ENCODE data around the gene GSK3B. TPM values are rescaled to one million over a fixed set of nuclear protein-coding genes. Genes with fewer than 3 reads are reported as not detected.

Gene GSK3B
- total and polyA plus RNA-seq, 2 experiments from 2014 or later, result 29.0 to 45.3 TPM

DNA sequence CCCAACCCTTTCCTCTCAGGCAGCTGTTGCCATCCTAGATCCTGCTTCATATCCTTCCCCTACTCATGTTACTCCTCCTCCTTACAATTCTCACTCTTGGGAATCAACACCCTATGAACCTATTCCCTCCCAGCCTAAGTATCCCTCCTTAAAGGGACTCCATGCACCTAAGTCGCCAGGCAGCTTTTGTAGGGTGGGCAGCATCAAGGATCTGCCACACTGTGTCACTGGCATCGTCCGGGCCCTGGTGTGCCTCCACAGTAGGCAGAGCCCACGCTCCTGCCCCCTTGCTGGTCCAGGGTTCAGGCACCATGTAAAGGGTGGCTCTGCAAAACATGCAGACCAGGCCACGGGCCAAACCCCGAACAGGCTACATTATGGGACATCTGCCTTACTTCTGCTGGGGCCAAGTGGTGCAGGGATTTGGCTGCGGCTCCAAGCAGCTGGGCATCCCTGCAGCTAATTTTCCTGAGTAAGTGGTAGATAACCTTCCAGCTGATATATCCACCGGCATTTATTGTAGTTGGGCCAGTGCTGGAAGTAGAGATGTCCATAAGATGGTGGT, 53.4 kb downstream of the GSK3B start:
- no peak overlapping the region for H3K4me2 ChIP-seq
- H3K79me2 ChIP-seq (replicated peaks; ENCODE audit: insufficient read depth), result peaks cover 99% of the 10 kb centered on the region
- Mint-ChIP-seq H3K4me1 (peaks cover 4% of the 10 kb centered on the region; the same call in 2 of the 3 replicates), H3K27me3 (ENCODE audit: insufficient read depth, low read depth, poor library complexity) (peaks cover 12% of the 10 kb centered on the region), H3K27ac (no peak overlapping the region), H3K9me3 (peaks cover 57% of the 10 kb centered on the region), H3K36me3 (ENCODE audit: low read depth) (peaks cover 70% of the 10 kb centered on the region), H3K4me3 (no peak overlapping the region)
- no peak for DNase-seq (ENCODE audit: low spot score)
- H3K36me3 ChIP-seq (ENCODE audit: insufficient read depth), result peaks cover 6% of the 10 kb centered on the region; the same call in 1 of the 2 replicates
- H3K4me3 ChIP-seq, result no peak overlapping the region
- H4K20me1 ChIP-seq (replicated peaks; ENCODE audit: insufficient read depth), result peaks cover 18% of the 10 kb centered on the region; the same call in 1 of the 2 replicates
- no peaks in the 10 kb centered on the region for H3K27me3 ChIP-seq (ENCODE audit: insufficient read depth)
- H2AFZ ChIP-seq, result no peak overlapping the region
- H3F3A ChIP-seq (replicated peaks; ENCODE audit: low read depth), result no peaks in the 10 kb centered on the region
- peak overlapping the region; percentile 41; the same call in 1 of the 2 replicates for H3K27ac ChIP-seq (ENCODE audit: low read depth)
- peaks cover 9% of the 10 kb centered on the region; the same call in 1 of the 2 replicates for H3K9me2 ChIP-seq (ENCODE audit: insufficient read depth)
- no peak for ATAC-seq
- no peak for TF ChIP-seq ZNF331 (CRISPR knock-in tag; IDR thresholded peaks at IDR 0.05; ENCODE audit: low read depth)
- TF ChIP-seq JUNB (IDR thresholded peaks at IDR 0.05; ENCODE audit: unreplicated experiment), result no peak
- TF ChIP-seq, protein P1, sequence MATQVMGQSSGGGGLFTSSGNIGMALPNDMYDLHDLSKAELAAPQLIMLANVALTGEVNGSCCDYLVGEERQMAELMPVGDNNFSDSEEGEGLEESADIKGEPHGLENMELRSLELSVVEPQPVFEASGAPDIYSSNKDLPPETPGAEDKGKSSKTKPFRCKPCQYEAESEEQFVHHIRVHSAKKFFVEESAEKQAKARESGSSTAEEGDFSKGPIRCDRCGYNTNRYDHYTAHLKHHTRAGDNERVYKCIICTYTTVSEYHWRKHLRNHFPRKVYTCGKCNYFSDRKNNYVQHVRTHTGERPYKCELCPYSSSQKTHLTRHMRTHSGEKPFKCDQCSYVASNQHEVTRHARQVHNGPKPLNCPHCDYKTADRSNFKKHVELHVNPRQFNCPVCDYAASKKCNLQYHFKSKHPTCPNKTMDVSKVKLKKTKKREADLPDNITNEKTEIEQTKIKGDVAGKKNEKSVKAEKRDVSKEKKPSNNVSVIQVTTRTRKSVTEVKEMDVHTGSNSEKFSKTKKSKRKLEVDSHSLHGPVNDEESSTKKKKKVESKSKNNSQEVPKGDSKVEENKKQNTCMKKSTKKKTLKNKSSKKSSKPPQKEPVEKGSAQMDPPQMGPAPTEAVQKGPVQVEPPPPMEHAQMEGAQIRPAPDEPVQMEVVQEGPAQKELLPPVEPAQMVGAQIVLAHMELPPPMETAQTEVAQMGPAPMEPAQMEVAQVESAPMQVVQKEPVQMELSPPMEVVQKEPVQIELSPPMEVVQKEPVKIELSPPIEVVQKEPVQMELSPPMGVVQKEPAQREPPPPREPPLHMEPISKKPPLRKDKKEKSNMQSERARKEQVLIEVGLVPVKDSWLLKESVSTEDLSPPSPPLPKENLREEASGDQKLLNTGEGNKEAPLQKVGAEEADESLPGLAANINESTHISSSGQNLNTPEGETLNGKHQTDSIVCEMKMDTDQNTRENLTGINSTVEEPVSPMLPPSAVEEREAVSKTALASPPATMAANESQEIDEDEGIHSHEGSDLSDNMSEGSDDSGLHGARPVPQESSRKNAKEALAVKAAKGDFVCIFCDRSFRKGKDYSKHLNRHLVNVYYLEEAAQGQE (IDR thresholded peaks at IDR 0.05; ENCODE audit: unreplicated experiment), result no peak
- TF ChIP-seq, protein P2, sequence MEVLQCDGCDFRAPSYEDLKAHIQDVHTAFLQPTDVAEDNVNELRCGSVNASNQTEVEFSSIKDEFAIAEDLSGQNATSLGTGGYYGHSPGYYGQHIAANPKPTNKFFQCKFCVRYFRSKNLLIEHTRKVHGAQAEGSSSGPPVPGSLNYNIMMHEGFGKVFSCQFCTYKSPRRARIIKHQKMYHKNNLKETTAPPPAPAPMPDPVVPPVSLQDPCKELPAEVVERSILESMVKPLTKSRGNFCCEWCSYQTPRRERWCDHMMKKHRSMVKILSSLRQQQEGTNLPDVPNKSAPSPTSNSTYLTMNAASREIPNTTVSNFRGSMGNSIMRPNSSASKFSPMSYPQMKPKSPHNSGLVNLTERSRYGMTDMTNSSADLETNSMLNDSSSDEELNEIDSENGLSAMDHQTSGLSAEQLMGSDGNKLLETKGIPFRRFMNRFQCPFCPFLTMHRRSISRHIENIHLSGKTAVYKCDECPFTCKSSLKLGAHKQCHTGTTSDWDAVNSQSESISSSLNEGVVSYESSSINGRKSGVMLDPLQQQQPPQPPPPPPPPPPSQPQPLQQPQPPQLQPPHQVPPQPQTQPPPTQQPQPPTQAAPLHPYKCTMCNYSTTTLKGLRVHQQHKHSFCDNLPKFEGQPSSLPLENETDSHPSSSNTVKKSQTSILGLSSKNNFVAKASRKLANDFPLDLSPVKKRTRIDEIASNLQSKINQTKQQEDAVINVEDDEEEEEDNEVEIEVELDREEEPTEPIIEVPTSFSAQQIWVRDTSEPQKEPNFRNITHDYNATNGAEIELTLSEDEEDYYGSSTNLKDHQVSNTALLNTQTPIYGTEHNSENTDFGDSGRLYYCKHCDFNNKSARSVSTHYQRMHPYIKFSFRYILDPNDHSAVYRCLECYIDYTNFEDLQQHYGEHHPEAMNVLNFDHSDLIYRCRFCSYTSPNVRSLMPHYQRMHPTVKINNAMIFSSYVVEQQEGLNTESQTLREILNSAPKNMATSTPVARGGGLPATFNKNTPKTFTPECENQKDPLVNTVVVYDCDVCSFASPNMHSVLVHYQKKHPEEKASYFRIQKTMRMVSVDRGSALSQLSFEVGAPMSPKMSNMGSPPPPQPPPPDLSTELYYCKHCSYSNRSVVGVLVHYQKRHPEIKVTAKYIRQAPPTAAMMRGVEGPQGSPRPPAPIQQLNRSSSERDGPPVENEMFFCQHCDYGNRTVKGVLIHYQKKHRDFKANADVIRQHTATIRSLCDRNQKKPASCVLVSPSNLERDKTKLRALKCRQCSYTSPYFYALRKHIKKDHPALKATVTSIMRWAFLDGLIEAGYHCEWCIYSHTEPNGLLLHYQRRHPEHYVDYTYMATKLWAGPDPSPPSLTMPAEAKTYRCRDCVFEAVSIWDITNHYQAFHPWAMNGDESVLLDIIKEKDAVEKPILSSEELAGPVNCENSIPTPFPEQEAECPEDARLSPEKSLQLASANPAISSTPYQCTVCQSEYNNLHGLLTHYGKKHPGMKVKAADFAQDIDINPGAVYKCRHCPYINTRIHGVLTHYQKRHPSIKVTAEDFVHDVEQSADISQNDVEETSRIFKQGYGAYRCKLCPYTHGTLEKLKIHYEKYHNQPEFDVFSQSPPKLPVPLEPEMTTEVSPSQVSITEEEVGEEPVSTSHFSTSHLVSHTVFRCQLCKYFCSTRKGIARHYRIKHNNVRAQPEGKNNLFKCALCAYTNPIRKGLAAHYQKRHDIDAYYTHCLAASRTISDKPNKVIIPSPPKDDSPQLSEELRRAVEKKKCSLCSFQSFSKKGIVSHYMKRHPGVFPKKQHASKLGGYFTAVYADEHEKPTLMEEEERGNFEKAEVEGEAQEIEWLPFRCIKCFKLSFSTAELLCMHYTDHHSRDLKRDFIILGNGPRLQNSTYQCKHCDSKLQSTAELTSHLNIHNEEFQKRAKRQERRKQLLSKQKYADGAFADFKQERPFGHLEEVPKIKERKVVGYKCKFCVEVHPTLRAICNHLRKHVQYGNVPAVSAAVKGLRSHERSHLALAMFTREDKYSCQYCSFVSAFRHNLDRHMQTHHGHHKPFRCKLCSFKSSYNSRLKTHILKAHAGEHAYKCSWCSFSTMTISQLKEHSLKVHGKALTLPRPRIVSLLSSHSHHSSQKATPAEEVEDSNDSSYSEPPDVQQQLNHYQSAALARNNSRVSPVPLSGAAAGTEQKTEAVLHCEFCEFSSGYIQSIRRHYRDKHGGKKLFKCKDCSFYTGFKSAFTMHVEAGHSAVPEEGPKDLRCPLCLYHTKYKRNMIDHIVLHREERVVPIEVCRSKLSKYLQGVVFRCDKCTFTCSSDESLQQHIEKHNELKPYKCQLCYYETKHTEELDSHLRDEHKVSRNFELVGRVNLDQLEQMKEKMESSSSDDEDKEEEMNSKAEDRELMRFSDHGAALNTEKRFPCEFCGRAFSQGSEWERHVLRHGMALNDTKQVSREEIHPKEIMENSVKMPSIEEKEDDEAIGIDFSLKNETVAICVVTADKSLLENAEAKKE (CRISPR knock-in tag; IDR thresholded peaks at IDR 0.05), result no peak
- H3K4me1 ChIP-seq (ENCODE audit: insufficient read depth), result peaks cover 8% of the 10 kb centered on the region; the same call in 1 of the 2 replicates

Measured in GM23338 (cell line).